ENCODE measurements around the gene BPIFA2. TPM values are rescaled to one million over a fixed set of nuclear protein-coding genes. Genes with fewer than 3 reads are reported as not detected.
A peak's percentile ranks its signal among the peaks of the same experiment; 100 is the strongest.

Gene BPIFA2
- total and polyA plus RNA-seq, 10 of the 15 experiments (the other 5 are each of a cell fraction or from before 2014, with no cell fraction given) = not detected

DNA sequence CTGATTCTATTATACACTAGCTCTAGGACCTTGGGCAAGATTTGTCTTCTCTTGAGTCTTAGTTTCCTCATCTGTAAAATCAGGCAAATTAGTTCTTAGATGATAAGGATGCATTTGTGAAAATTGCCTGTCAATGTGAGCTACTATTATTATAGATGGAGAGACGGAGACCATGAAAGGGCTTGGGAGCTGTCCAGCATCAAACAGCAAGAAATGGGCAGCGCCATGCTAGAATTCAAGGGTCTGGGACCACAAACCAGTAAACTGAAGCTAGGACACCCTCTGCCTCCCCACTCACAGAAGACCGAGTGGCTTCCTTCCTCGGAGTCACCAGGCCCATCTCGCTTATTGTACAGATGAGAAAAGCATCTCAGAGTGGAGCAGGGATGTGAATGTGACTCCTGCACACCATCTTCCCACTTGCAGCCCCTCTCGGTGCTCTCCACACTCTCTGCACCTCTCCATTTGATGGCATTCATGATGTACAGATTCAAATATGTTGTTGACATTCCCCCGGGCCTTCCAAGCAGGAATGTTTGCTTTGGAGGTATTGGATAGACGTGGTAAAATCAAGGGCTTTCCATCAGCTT, 25.0 kb downstream of the BPIFA2 start:
- no peak for FAIRE-seq
- TF ChIP-seq HDGF (IDR thresholded peaks at IDR 0.05) (no peak), ZNF622 (IDR thresholded peaks at IDR 0.05) (no peak), NFYA (IDR thresholded peaks at IDR 0.05; ENCODE audit: borderline replicate concordance, low read depth, low read length) (no peak), WRNIP1 (IDR thresholded peaks at IDR 0.05; ENCODE audit: borderline replicate concordance, low read depth, low read length) (no peak), USF2 (IDR thresholded peaks at IDR 0.05; ENCODE audit: borderline replicate concordance, low read depth, low read length) (no peak), HDAC2 (IDR thresholded peaks at IDR 0.05) (no peak)
- TF ChIP-seq, protein P1, sequence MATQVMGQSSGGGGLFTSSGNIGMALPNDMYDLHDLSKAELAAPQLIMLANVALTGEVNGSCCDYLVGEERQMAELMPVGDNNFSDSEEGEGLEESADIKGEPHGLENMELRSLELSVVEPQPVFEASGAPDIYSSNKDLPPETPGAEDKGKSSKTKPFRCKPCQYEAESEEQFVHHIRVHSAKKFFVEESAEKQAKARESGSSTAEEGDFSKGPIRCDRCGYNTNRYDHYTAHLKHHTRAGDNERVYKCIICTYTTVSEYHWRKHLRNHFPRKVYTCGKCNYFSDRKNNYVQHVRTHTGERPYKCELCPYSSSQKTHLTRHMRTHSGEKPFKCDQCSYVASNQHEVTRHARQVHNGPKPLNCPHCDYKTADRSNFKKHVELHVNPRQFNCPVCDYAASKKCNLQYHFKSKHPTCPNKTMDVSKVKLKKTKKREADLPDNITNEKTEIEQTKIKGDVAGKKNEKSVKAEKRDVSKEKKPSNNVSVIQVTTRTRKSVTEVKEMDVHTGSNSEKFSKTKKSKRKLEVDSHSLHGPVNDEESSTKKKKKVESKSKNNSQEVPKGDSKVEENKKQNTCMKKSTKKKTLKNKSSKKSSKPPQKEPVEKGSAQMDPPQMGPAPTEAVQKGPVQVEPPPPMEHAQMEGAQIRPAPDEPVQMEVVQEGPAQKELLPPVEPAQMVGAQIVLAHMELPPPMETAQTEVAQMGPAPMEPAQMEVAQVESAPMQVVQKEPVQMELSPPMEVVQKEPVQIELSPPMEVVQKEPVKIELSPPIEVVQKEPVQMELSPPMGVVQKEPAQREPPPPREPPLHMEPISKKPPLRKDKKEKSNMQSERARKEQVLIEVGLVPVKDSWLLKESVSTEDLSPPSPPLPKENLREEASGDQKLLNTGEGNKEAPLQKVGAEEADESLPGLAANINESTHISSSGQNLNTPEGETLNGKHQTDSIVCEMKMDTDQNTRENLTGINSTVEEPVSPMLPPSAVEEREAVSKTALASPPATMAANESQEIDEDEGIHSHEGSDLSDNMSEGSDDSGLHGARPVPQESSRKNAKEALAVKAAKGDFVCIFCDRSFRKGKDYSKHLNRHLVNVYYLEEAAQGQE (IDR thresholded peaks at IDR 0.05; ENCODE audit: low read depth, low read length) = peak; percentile 70; the same call in 1 of the 2 replicates
- H3K4me3 ChIP-seq = no peak overlapping the region
- no peaks in the 10 kb centered on the region for H3K4me1 ChIP-seq (ENCODE audit: control insufficient read depth, insufficient read depth, low read length)
- no peaks in the 10 kb centered on the region for H3K79me2 ChIP-seq (ENCODE audit: control insufficient read depth, insufficient read depth, low read length)
- BruUV-seq (replicated peaks) = no TSS peak
- in situ Hi-C loops (cut with MboI) (no loop called here), intact Hi-C loops (cut with micrococcal nuclease; ENCODE audit: unreplicated experiment) (no loop called here)
- H2AFZ ChIP-seq (ENCODE audit: control insufficient read depth, low read depth, low read length) = no peak overlapping the region
- DNase-seq (ENCODE audit: low read depth, low spot score) = no peak
- H3K27me3 ChIP-seq (replicated peaks in 1 of 2; ENCODE audit: control insufficient read depth in 2 of 2, insufficient read depth in 2 of 2, low read length in 1 of 2) = no peaks in the 10 kb centered on the region; a peak in 2 of 4 replicates
- H4K20me1 ChIP-seq (ENCODE audit: control insufficient read depth, insufficient read depth) = no peaks in the 10 kb centered on the region
- ChIA-PET POLR2A (no interaction called here), CTCF (no interaction called here), SMC1A (ENCODE audit: uncharacterized antibody, unreplicated experiment) (interaction anchor here (0.7 kb wide), 1 partner anchor 11 kb away, joined by 3 read pairs; no protein-coding TSS in a partner anchor), RAD21 (ENCODE audit: unreplicated experiment) (no interaction called here)
- H3K9ac ChIP-seq (ENCODE audit: control insufficient read depth, insufficient read depth, low read length) = no peak overlapping the region
- no peak overlapping the region for H3K27ac ChIP-seq (ENCODE audit: control insufficient read depth, insufficient read depth)
- no peak overlapping the region for H3K4me2 ChIP-seq (ENCODE audit: control insufficient read depth, insufficient read depth)
- H3K9me3 ChIP-seq (replicated peaks; ENCODE audit: control insufficient read depth, insufficient read depth, low read length) = no peaks in the 10 kb centered on the region
- whole genome bisulfite sequencing (ENCODE audit: insufficient coverage, insufficient replicate concordance, low lambda C conversion rate, missing lambda C conversion rate) = 5% methylated on average over 8 of the region's 8 CpGs
- H3K36me3 ChIP-seq (ENCODE audit: control insufficient read depth in 2 of 2, insufficient read depth in 2 of 2, low read length in 1 of 2) = no peaks in the 10 kb centered on the region
- ATAC-seq = no peak
